Hepatocyte (in vitro differentiated cells): Measurements from ENCODE around the gene HMCN1. TPM values are rescaled to one million over a fixed set of nuclear protein-coding genes. Genes with fewer than 3 reads are reported as not detected.

ENCODE experiments used
- DNase-seq: peaks from one replicate; pipeline ENCODE4 v3.0.0-alpha.2; 2016; ENCODE audit warnings: low spot score
- H2AFZ ChIP-seq: fragments of 200-600 bp; sonication (generic); 2 replicates; pipeline ENCODE4 v1.6.0; 2016; ENCODE audit warnings: antibody characterized with exemption, mild to moderate bottlenecking
- H3K27ac ChIP-seq: fragments of 200-600 bp; sonication (generic); 2 replicates; pipeline ENCODE4 v1.5.1; 2016; ENCODE audit warnings: mild to moderate bottlenecking
- H3K27me3 ChIP-seq: fragments of 200-600 bp; sonication (generic); 2 replicates; pipeline ENCODE4 v1.6.1; 2016
- H3K36me3 ChIP-seq: fragments of 200-600 bp; sonication (generic); replicated peaks from 2 replicates; pipeline ENCODE4 v1.5.1; 2016; ENCODE audit warnings: low read depth; ENCODE audit not compliant: insufficient read depth
- H3K4me1 ChIP-seq: fragments of 200-600 bp; sonication (generic); 2 replicates; pipeline ENCODE4 v1.5.1; 2016; ENCODE audit warnings: mild to moderate bottlenecking, moderate library complexity; ENCODE audit not compliant: insufficient read depth
- H3K4me2 ChIP-seq: fragments of 200-600 bp; sonication (generic); 2 replicates; pipeline ENCODE4 v1.6.0; 2016
- H3K4me3 ChIP-seq: fragments of 200-600 bp; sonication (generic); 2 replicates; pipeline ENCODE4 v1.5.1; 2016; ENCODE audit warnings: mild to moderate bottlenecking
- H3K79me2 ChIP-seq: fragments of 200-600 bp; sonication (generic); 2 replicates; pipeline ENCODE4 v1.6.0; 2017; ENCODE audit warnings: mild to moderate bottlenecking
- H3K9me2 ChIP-seq: fragments of 200-600 bp; sonication (generic); replicated peaks from 2 replicates; pipeline ENCODE4 v1.6.0; 2017; ENCODE audit warnings: mild to moderate bottlenecking; ENCODE audit not compliant: insufficient read depth
- H3K9me3 ChIP-seq: fragments of 200-600 bp; sonication (generic); 2 replicates; pipeline ENCODE4 v1.5.1; 2016; ENCODE audit warnings: low read depth, mild to moderate bottlenecking
- H4K20me1 ChIP-seq: fragments of 200-600 bp; sonication (generic); 2 replicates; pipeline ENCODE4 v1.6.0; 2016; ENCODE audit warnings: mild to moderate bottlenecking; ENCODE audit not compliant: insufficient read depth, poor library complexity, severe bottlenecking
- CTCF ChIP-seq: fragments of 200-600 bp; sonication (generic); IDR thresholded peaks from 2 replicates; pipeline ENCODE4 v1.5.1; 2016; ENCODE audit warnings: antibody characterized with exemption, mild to moderate bottlenecking; ENCODE audit not compliant: poor library complexity
- EZH2 ChIP-seq: fragments of 200-600 bp; sonication (generic); IDR thresholded peaks from 2 replicates; pipeline ENCODE4 v1.6.1; 2016; ENCODE audit warnings: antibody characterized with exemption, mild to moderate bottlenecking, borderline replicate concordance
- EZH2phosphoT487 ChIP-seq: fragments of 200-600 bp; sonication (generic); IDR thresholded peaks from one replicate; pipeline ENCODE4 v1.6.1; 2018; ENCODE audit warnings: antibody characterized with exemption, mild to moderate bottlenecking, low read depth, moderate library complexity; ENCODE audit not compliant: unreplicated experiment, severe bottlenecking
- WGBS: methylation state at CpG from one replicate; pipeline ENCODE4 v1.1.6; 2016; ENCODE audit warnings: low lambda C conversion rate; ENCODE audit errors: missing lambda C conversion rate; 5-methylcytosine and 5-hydroxymethylcytosine counted together
- polyA plus RNA-seq: library from polyadenylated mRNA; unstranded; fragments of >200 nt; fragmentation: Nextera tagmentation; extraction: Ambion mirVana; gene quantifications from 2 replicates; pipeline ENCODE4 v1.2.1, GENCODE V29; 2016
- total RNA-seq: library from RNA; depleted of rRNA; stranded (reverse); fragments of >200 nt; gene quantifications from 2 replicates; pipeline ENCODE4 v1.2.3, GENCODE V29; 2014

The HMCN1 gene
- total and polyA plus RNA-seq, 2 experiments from 2014 or later = 2.3 to 13.4 TPM

GRCh38 chr1:185699874-185700273 lies 34.3 kb upstream of the HMCN1 start:
- Histone ChIP-seq H4K20me1 (no peaks in the 10 kb centered on the region), H3K79me2 (no peaks in the 10 kb centered on the region), H3K36me3 (no peaks in the 10 kb centered on the region), H3K4me1 (peaks cover 2% of the 10 kb centered on the region), H3K9me3 (no peaks in the 10 kb centered on the region), H3K4me3 (no peak overlapping the region), H3K27me3 (no peaks in the 10 kb centered on the region), H3K9me2 (no peaks in the 10 kb centered on the region), H2AFZ (no peak overlapping the region), H3K27ac (no peak overlapping the region), H3K4me2 (no peak overlapping the region)
- TF ChIP-seq CTCF = no peak
- no peak for TF ChIP-seq EZH2
- no peak for TF ChIP-seq EZH2phosphoT487
- WGBS = 47% methylated on average over 4 of the region's 4 CpGs
- no peak for DNase-seq

GRCh38 chr1:185701650-185702049 lies 32.5 kb upstream of the HMCN1 start:
- TF ChIP-seq EZH2phosphoT487 (no peak), CTCF (no peak), EZH2 (no peak)
- H3K4me3 ChIP-seq = no peak overlapping the region
- no peaks in the 10 kb centered on the region for H3K9me2 ChIP-seq
- H3K27me3 ChIP-seq = no peaks in the 10 kb centered on the region
- H3K36me3 ChIP-seq = no peaks in the 10 kb centered on the region
- H3K79me2 ChIP-seq = no peaks in the 10 kb centered on the region
- DNase-seq = peak; percentile 16
- no peak overlapping the region for H3K27ac ChIP-seq
- WGBS = 80% methylated on average over 2 of the region's 2 CpGs
- H3K4me1 ChIP-seq = no peaks in the 10 kb centered on the region
- H2AFZ ChIP-seq = no peak overlapping the region
- H3K4me2 ChIP-seq = no peak overlapping the region
- H4K20me1 ChIP-seq = no peaks in the 10 kb centered on the region
- H3K9me3 ChIP-seq = no peaks in the 10 kb centered on the region

GRCh38 chr1:185704181-185704580 lies 30.0 kb upstream of the HMCN1 start:
- DNase-seq = peak; percentile 8
- Histone ChIP-seq H2AFZ (no peak overlapping the region), H3K79me2 (no peaks in the 10 kb centered on the region), H3K4me3 (no peak overlapping the region), H3K27me3 (no peaks in the 10 kb centered on the region), H3K4me2 (no peak overlapping the region), H3K4me1 (no peaks in the 10 kb centered on the region), H3K27ac (no peak overlapping the region), H3K36me3 (no peaks in the 10 kb centered on the region), H3K9me3 (no peaks in the 10 kb centered on the region), H3K9me2 (no peaks in the 10 kb centered on the region), H4K20me1 (no peaks in the 10 kb centered on the region)
- 70% methylated on average over 3 of the region's 3 CpGs for WGBS
- TF ChIP-seq CTCF = no peak
- TF ChIP-seq EZH2 = no peak
- TF ChIP-seq EZH2phosphoT487 = no peak

GRCh38 chr1:185716095-185716494 lies 18.1 kb upstream of the HMCN1 start:
- no peaks in the 10 kb centered on the region for H3K36me3 ChIP-seq
- no peak for TF ChIP-seq CTCF
- TF ChIP-seq EZH2phosphoT487 = no peak
- TF ChIP-seq EZH2 = no peak
- no peak overlapping the region for H3K4me3 ChIP-seq
- H3K27ac ChIP-seq = no peak overlapping the region
- WGBS = 80% methylated on average over 3 of the region's 3 CpGs
- no peaks in the 10 kb centered on the region for H4K20me1 ChIP-seq
- no peaks in the 10 kb centered on the region for H3K9me2 ChIP-seq
- DNase-seq = no peak
- no peak overlapping the region for H3K4me2 ChIP-seq
- H3K27me3 ChIP-seq = no peaks in the 10 kb centered on the region
- H3K4me1 ChIP-seq = no peaks in the 10 kb centered on the region
- H3K9me3 ChIP-seq = no peaks in the 10 kb centered on the region
- no peak overlapping the region for H2AFZ ChIP-seq
- no peaks in the 10 kb centered on the region for H3K79me2 ChIP-seq
